IMR-90 (cell line): Measurements from ENCODE around the gene PLCH1. TPM values are rescaled to one million over a fixed set of nuclear protein-coding genes. Genes with fewer than 3 reads are reported as not detected.

Experiments
- ATAC-seq: fragments of 200-7000 bp; cut with Tn5 transposase; 2 replicates; pipeline ENCODE4 v1.9.1; 2020; ENCODE audit warnings: low read depth, mild to moderate bottlenecking, moderate library complexity
- BruUV-seq: library from RNA; stranded (reverse); fragments of 400-500 nt; replicated peaks from 2 replicates; lab custom pipeline; 2021; lab: Mats Ljungman, UMichigan
- CTCF ChIA-PET: fragments of 300-600 bp; formaldehyde crosslinking; extraction: SDS; loops from one replicate; lab custom pipeline; 2021; ENCODE audit warnings: antibody characterized with exemption; lab: Yijun Ruan, JAX
- POLR2A ChIA-PET: fragments of 300-600 bp; sonication (Branson Sonifier 250); formaldehyde crosslinking; loops from one replicate; lab custom pipeline; 2022; ENCODE audit warnings: antibody characterized with exemption; ENCODE audit not compliant: unreplicated experiment; lab: Charles Lee
- DNase-seq: peaks from one replicate; pipeline ENCODE4 v3.0.0; 2013
- H2AFZ ChIP-seq: replicated peaks from 2 replicates; pipeline ENCODE3; 2013; ENCODE audit warnings: low read length, mild to moderate bottlenecking; ENCODE audit not compliant: poor library complexity
- H2AK5ac ChIP-seq: 2 replicates; pipeline ENCODE4 v1.6.1; 2013; ENCODE audit warnings: low read depth, low read length, inconsistent platforms
- H2AK9ac ChIP-seq: replicated peaks from 2 replicates; pipeline ENCODE3; 2013; ENCODE audit warnings: mild to moderate bottlenecking, low read depth, low read length, moderate library complexity; ENCODE audit not compliant: poor library complexity
- H2BK120ac ChIP-seq: 2 replicates; pipeline ENCODE4 v1.6.1; 2013; ENCODE audit warnings: low read depth, low read length, inconsistent platforms
- H2BK15ac ChIP-seq: 3 replicates; pipeline ENCODE4 v1.6.1; 2013; ENCODE audit warnings: low read depth, low read length, inconsistent platforms
- H2BK20ac ChIP-seq: 2 replicates; pipeline ENCODE4 v1.6.1; 2013; ENCODE audit warnings: low read depth, mild to moderate bottlenecking, inconsistent platforms, low read length, moderate library complexity
- H2BK5ac ChIP-seq: 2 replicates; pipeline ENCODE4 v1.6.1; 2013; ENCODE audit warnings: mild to moderate bottlenecking, low read depth, low read length, inconsistent platforms; ENCODE audit not compliant: poor library complexity, severe bottlenecking
- H3K14ac ChIP-seq: replicated peaks from 2 replicates; pipeline ENCODE4 v1.6.1; 2013; ENCODE audit warnings: low read depth, low read length, inconsistent platforms
- H3K18ac ChIP-seq: 2 replicates; pipeline ENCODE4 v1.6.1; 2013; ENCODE audit warnings: low read depth, low read length, control low read depth
- H3K23ac ChIP-seq: 2 replicates; pipeline ENCODE4 v1.6.1; 2013; ENCODE audit warnings: low read depth, low read length, inconsistent platforms
- H3K27ac ChIP-seq: 2 replicates; pipeline ENCODE4 v1.5.1; 2013; ENCODE audit warnings: mild to moderate bottlenecking, control low read depth, low read length; ENCODE audit not compliant: insufficient read depth
- H3K27me3 ChIP-seq: 2 replicates; pipeline ENCODE4 v1.6.1; 2013; ENCODE audit warnings: low read length; ENCODE audit not compliant: control insufficient read depth, insufficient read depth
- H3K36me3 ChIP-seq: 2 replicates; pipeline ENCODE4 v1.6.1; 2013; ENCODE audit warnings: low read length, mixed read lengths; ENCODE audit not compliant: control insufficient read depth, insufficient read depth
- H3K4ac ChIP-seq: 2 replicates; pipeline ENCODE4 v1.6.1; 2013; ENCODE audit warnings: low read depth, low read length, inconsistent platforms
- H3K4me1 ChIP-seq: 2 replicates; pipeline ENCODE4 v1.6.1; 2013; ENCODE audit warnings: low read length, mixed read lengths; ENCODE audit not compliant: control insufficient read depth, insufficient read depth
- H3K4me2 ChIP-seq: 2 replicates; pipeline ENCODE4 v1.6.1; 2013; ENCODE audit warnings: low read depth, mild to moderate bottlenecking, control low read depth, low read length, moderate library complexity
- H3K4me3 ChIP-seq: 2 replicates; pipeline ENCODE4 v1.5.1; 2013; ENCODE audit warnings: low read depth, mild to moderate bottlenecking, control low read depth, low read length, moderate library complexity; ENCODE audit not compliant: insufficient read depth
- H3K56ac ChIP-seq: 2 replicates; pipeline ENCODE4 v1.6.1; 2013; ENCODE audit warnings: low read length, inconsistent platforms; ENCODE audit not compliant: insufficient read depth; ENCODE audit errors: extremely low read depth
- H3K79me1 ChIP-seq, 2 experiments: 2 replicates each; pipeline ENCODE4 v1.6.1; 2013; ENCODE audit warnings: low read length in 2 of 2, inconsistent platforms in 1 of 2, low read depth in 1 of 2
- H3K9ac ChIP-seq: 2 replicates; pipeline ENCODE4 v1.6.1; 2013; ENCODE audit warnings: low read depth, low read length, control low read depth
- H3K9me1 ChIP-seq: 2 replicates; pipeline ENCODE4 v1.6.1; 2013; ENCODE audit warnings: low read length, inconsistent platforms; ENCODE audit not compliant: insufficient read depth
- H3K9me3 ChIP-seq: 2 replicates; pipeline ENCODE4 v1.6.1; 2013; ENCODE audit warnings: low read length; ENCODE audit not compliant: control insufficient read depth, insufficient read depth
- H4K20me1 ChIP-seq: 2 replicates; pipeline ENCODE4 v1.6.1; 2013; ENCODE audit warnings: low read length, inconsistent platforms; ENCODE audit not compliant: insufficient read depth
- H4K5ac ChIP-seq: 2 replicates; pipeline ENCODE4 v1.6.1; 2013; ENCODE audit warnings: mild to moderate bottlenecking, low read depth, low read length, control low read depth
- H4K8ac ChIP-seq, 2 experiments: 2 replicates each; pipeline ENCODE4 v1.6.1; 2013; ENCODE audit warnings: low read depth in 2 of 2, low read length in 2 of 2, control low read depth in 1 of 2, inconsistent platforms in 1 of 2
- H4K91ac ChIP-seq: 2 replicates; pipeline ENCODE4 v1.6.1; 2013; ENCODE audit warnings: low read depth, low read length, inconsistent platforms; ENCODE audit not compliant: insufficient read depth
- CEBPB ChIP-seq: IDR thresholded peaks from 2 replicates; pipeline ENCODE4 v1.6.1; 2012; ENCODE audit warnings: low read depth, low read length, improper control_type of control experiment
- CHD1 ChIP-seq: IDR thresholded peaks from 2 replicates; pipeline ENCODE4 v1.6.1; 2012; ENCODE audit warnings: low read depth, low read length, improper control_type of control experiment
- FOS ChIP-seq: fragments of 150-350 bp; IDR thresholded peaks from 2 replicates; pipeline ENCODE4 v1.6.1; 2016; ENCODE audit warnings: low read depth, low read length
- MAFK ChIP-seq: IDR thresholded peaks from 2 replicates; pipeline ENCODE4 v1.6.1; 2012; ENCODE audit warnings: low read depth, low read length, improper control_type of control experiment
- MAZ ChIP-seq: IDR thresholded peaks from 2 replicates; pipeline ENCODE4 v1.6.1; 2012; ENCODE audit warnings: low read depth, mild to moderate bottlenecking, low read length, improper control_type of control experiment, moderate library complexity, borderline replicate concordance
- MXI1 ChIP-seq: IDR thresholded peaks from 2 replicates; pipeline ENCODE4 v1.6.1; 2012; ENCODE audit warnings: low read depth, mild to moderate bottlenecking, low read length, moderate library complexity, borderline replicate concordance
- NFE2L2 ChIP-seq: fragments of 150-350 bp; IDR thresholded peaks from 2 replicates; pipeline ENCODE4 v1.6.1; 2016; ENCODE audit warnings: low read depth, mild to moderate bottlenecking, low read length
- POLR2A ChIP-seq: IDR thresholded peaks from 2 replicates; pipeline ENCODE4 v1.6.1; 2012; ENCODE audit warnings: mild to moderate bottlenecking, low read depth, low read length
- RAD21 ChIP-seq: IDR thresholded peaks from 2 replicates; pipeline ENCODE4 v1.6.1; 2012; ENCODE audit warnings: low read length, improper control_type of control experiment
- RCOR1 ChIP-seq: IDR thresholded peaks from 2 replicates; pipeline ENCODE4 v1.6.1; 2012; ENCODE audit warnings: mild to moderate bottlenecking, low read length, improper control_type of control experiment; ENCODE audit not compliant: insufficient replicate concordance
- RFX5 ChIP-seq: IDR thresholded peaks from 2 replicates; pipeline ENCODE4 v1.8.0; 2012; ENCODE audit warnings: low read depth, mild to moderate bottlenecking, low read length, moderate library complexity
- SMC3 ChIP-seq: fragments of 150-350 bp; IDR thresholded peaks from 2 replicates; pipeline ENCODE4 v1.6.1; 2016; ENCODE audit warnings: low read depth, mild to moderate bottlenecking, antibody characterized with exemption, low read length, moderate library complexity
- WGBS, 2 experiments: methylation state at CpG; one replicate each; pipeline versions ENCODE4 v1.1.5 to v1.1.7; 2013; ENCODE audit warnings: missing lambda C conversion rate in 2 of 2; ENCODE audit not compliant: insufficient read length in 1 of 2; ENCODE audit errors: extremely low coverage in 2 of 2; 5-methylcytosine and 5-hydroxymethylcytosine counted together
- dilution Hi-C: fragments of 300-500 bp; cut with HindIII; formaldehyde crosslinking; loops from one replicate; pipeline ENCODE4 v1.14.3; 2018; ENCODE audit warnings: low sequenced_read_pairs; ENCODE audit not compliant: unreplicated experiment
- in situ Hi-C: fragments of 300-500 bp; cut with MboI; formaldehyde crosslinking; loops from 3 replicates; pipeline ENCODE4 v1.14.3; 2019; ENCODE audit warnings: low sequenced_read_pairs, inconsistent platforms, mixed read lengths
- intact Hi-C: fragments of 100-400 bp; cut with micrococcal nuclease; formaldehyde crosslinking; loops from 2 replicates; pipeline ENCODE4 v1.10.0; 2022
- polyA plus RNA-seq, 3 experiments: library from polyadenylated mRNA; depleted of rRNA; stranded (reverse); fragments of >200 nt; gene quantifications; 2 replicates each; pipeline ENCODE4 v1.2.3, GENCODE V29; 2012; ENCODE audit warnings: low replicate concordance in 1 of 3
- total RNA-seq: library from RNA; depleted of rRNA; stranded (reverse); fragments of >200 nt; gene quantifications from 2 replicates; pipeline ENCODE4 v1.2.3, GENCODE V29; 2012
- TF ChIP-seq, protein P1 (sequence below): fragments of 150-350 bp; IDR thresholded peaks from 2 replicates; pipeline ENCODE4 v1.6.1; 2017; ENCODE audit warnings: mild to moderate bottlenecking, antibody characterized with exemption, low read length, low read depth
- TF ChIP-seq, protein P2 (sequence below): fragments of 150-350 bp; IDR thresholded peaks from 2 replicates; pipeline ENCODE4 v1.6.1; 2016; ENCODE audit warnings: low read depth, mild to moderate bottlenecking, low read length, moderate library complexity, borderline replicate concordance
- TF ChIP-seq, protein P3 (sequence below): conservative IDR thresholded peaks from 2 replicates; pipeline ENCODE4 v1.5.1; 2012; ENCODE audit warnings: mild to moderate bottlenecking, low read depth, low read length, improper control_type of control experiment

Gene PLCH1
- total and polyA plus RNA-seq, 2 of the 4 experiments (the other 2 are of a cell fraction): not detected

DNA sequence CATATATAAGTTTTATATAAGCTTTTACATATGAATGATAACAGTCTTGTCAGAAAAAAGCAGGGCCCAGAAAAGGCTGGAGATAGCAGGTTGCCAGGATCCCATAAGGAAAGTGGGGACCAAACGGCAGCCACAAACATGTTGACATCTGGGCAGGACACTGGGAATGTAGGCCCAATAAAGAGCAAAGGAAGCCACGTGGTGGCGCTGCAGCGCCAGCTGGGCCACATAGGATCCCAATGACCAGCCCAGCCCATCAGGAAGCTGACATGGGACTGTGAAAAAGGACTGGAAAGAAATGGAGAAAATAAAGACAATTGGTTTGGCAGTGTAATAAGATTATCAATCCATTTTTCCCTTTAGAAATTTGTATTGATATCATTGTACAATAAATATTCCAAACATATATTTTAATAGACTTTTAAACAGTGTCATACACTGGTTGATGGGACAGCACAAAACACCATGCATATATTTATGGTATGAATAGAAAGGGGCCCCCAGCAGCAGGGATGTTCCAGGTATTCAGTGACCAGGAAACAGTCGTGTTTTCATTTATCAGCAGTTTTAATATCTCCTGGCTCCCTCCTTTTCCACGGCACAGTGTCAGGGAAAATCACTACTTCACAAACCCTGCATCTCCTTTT is 362.4 kb downstream of the PLCH1 start:
- in situ Hi-C loops: loop anchor here (10.0 kb wide), 1 partner anchor 322 kb away; no protein-coding TSS in a partner anchor
- TF ChIP-seq, protein P1, sequence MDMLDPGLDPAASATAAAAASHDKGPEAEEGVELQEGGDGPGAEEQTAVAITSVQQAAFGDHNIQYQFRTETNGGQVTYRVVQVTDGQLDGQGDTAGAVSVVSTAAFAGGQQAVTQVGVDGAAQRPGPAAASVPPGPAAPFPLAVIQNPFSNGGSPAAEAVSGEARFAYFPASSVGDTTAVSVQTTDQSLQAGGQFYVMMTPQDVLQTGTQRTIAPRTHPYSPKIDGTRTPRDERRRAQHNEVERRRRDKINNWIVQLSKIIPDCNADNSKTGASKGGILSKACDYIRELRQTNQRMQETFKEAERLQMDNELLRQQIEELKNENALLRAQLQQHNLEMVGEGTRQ: no peak
- TF ChIP-seq NFE2L2 (no peak), MXI1 (no peak), CEBPB (no peak), RAD21 (peak; percentile 78), RCOR1 (no peak), POLR2A (no peak), MAZ (no peak), RFX5 (no peak), FOS (no peak), MAFK (no peak), CHD1 (no peak), SMC3 (peak; percentile 73)
- TF ChIP-seq, protein P2, sequence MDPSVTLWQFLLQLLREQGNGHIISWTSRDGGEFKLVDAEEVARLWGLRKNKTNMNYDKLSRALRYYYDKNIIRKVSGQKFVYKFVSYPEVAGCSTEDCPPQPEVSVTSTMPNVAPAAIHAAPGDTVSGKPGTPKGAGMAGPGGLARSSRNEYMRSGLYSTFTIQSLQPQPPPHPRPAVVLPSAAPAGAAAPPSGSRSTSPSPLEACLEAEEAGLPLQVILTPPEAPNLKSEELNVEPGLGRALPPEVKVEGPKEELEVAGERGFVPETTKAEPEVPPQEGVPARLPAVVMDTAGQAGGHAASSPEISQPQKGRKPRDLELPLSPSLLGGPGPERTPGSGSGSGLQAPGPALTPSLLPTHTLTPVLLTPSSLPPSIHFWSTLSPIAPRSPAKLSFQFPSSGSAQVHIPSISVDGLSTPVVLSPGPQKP: no peak
- TF ChIP-seq, protein P3, sequence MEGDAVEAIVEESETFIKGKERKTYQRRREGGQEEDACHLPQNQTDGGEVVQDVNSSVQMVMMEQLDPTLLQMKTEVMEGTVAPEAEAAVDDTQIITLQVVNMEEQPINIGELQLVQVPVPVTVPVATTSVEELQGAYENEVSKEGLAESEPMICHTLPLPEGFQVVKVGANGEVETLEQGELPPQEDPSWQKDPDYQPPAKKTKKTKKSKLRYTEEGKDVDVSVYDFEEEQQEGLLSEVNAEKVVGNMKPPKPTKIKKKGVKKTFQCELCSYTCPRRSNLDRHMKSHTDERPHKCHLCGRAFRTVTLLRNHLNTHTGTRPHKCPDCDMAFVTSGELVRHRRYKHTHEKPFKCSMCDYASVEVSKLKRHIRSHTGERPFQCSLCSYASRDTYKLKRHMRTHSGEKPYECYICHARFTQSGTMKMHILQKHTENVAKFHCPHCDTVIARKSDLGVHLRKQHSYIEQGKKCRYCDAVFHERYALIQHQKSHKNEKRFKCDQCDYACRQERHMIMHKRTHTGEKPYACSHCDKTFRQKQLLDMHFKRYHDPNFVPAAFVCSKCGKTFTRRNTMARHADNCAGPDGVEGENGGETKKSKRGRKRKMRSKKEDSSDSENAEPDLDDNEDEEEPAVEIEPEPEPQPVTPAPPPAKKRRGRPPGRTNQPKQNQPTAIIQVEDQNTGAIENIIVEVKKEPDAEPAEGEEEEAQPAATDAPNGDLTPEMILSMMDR: peak; percentile 68

More for the DNA sequence above, 362.4 kb downstream of the PLCH1 start:
- H3K9me1 ChIP-seq: no peaks in the 10 kb centered on the region
- no peak overlapping the region for H3K18ac ChIP-seq
- no peak overlapping the region for H2BK120ac ChIP-seq
- no peak overlapping the region for H4K8ac ChIP-seq
- no peaks in the 10 kb centered on the region for H3K79me1 ChIP-seq
- no peaks in the 10 kb centered on the region for H4K20me1 ChIP-seq
- no peak overlapping the region for H3K9ac ChIP-seq
- no peak overlapping the region for H2AFZ ChIP-seq
- H3K56ac ChIP-seq: no peak overlapping the region
- POLR2A ChIA-PET: no interaction called here
- CTCF ChIA-PET: interaction anchor here (0.6 to 3.7 kb wide), 10 partner anchors 9 to 882 kb away, joined by 3 to 26 read pairs (median 4); no protein-coding TSS in a partner anchor
- BruUV-seq: no TSS peak
- H3K4me1 ChIP-seq: no peaks in the 10 kb centered on the region
- no peak overlapping the region; the same call in 1 of the 2 replicates for H3K4ac ChIP-seq
- no peak overlapping the region for H2BK15ac ChIP-seq
- dilution Hi-C loops: no loop called here
- no peak overlapping the region for H3K14ac ChIP-seq
- intact Hi-C loops: loop anchor here (1.0 kb wide), 1 partner anchor 320 kb away; no protein-coding TSS in a partner anchor
- DNase-seq (peak; percentile 42), ATAC-seq (peak; percentile 85)
- H2BK5ac ChIP-seq: no peak overlapping the region
- H2AK5ac ChIP-seq: no peak overlapping the region
- H3K9me3 ChIP-seq: no peaks in the 10 kb centered on the region
- no peak overlapping the region for H3K27ac ChIP-seq
- H4K91ac ChIP-seq: no peak overlapping the region
- no peak overlapping the region for H3K4me3 ChIP-seq
- no peak overlapping the region for H3K4me2 ChIP-seq
- H3K27me3 ChIP-seq: no peaks in the 10 kb centered on the region; the same call in 1 of the 2 replicates
- no peak overlapping the region for H4K5ac ChIP-seq
- no CpG with 5 or more reads among the region's 6 CpGs for WGBS, 2 experiments
- no peak overlapping the region for H2AK9ac ChIP-seq
- H3K23ac ChIP-seq: no peak overlapping the region
- peak overlapping the region; percentile 29; the same call in 1 of the 2 replicates for H2BK20ac ChIP-seq
- no peaks in the 10 kb centered on the region for H3K36me3 ChIP-seq
